GM21528 (cell line): ENCODE data around the gene DUSP1.
"Not testable (repeated sequence)": the region's sequence is repeated elsewhere in the genome, so short reads cannot be mapped to it uniquely, and the experiment has no call there.

Source experiments
- ATAC-seq: cut with Tn5 transposase; IDR thresholded peaks from one replicate; pipeline ENCODE4 v1.9.1; 2021; ENCODE audit warnings: mild to moderate bottlenecking, moderate library complexity; ENCODE audit not compliant: unreplicated experiment, low FRiP score

DUSP1 gene

GRCh38 chr5:172798422-172799215 lies 27.6 kb upstream of the DUSP1 start:
- no peak for ATAC-seq

- no peak for ATAC-seq
Measured at GRCh38 chr5:172797771-172798191, 26.8 kb upstream of the DUSP1 start.

GRCh38 chr5:172796306-172796705 lies 25.3 kb upstream of the DUSP1 start:
- no peak for ATAC-seq

GRCh38 chr5:172795318-172795977 lies 24.5 kb upstream of the DUSP1 start:
- no peak for ATAC-seq

- ATAC-seq: no peak
Measured at GRCh38 chr5:172793577-172794488, 22.8 kb upstream of the DUSP1 start.

- no peak for ATAC-seq
Measured at GRCh38 chr5:172792701-172793570, 21.9 kb upstream of the DUSP1 start.

- no peak for ATAC-seq
Measured at GRCh38 chr5:172791726-172792445, 20.9 kb upstream of the DUSP1 start.

- ATAC-seq: no peak
Measured at GRCh38 chr5:172791286-172791685, 20.3 kb upstream of the DUSP1 start.

- no peak for ATAC-seq
Measured at GRCh38 chr5:172790496-172790889, 19.5 kb upstream of the DUSP1 start.

GRCh38 chr5:172789687-172790495 lies 18.9 kb upstream of the DUSP1 start:
- no peak for ATAC-seq

GRCh38 chr5:172788771-172789686 lies 18.0 kb upstream of the DUSP1 start:
- ATAC-seq: no peak

GRCh38 chr5:172787538-172787937 lies 16.5 kb upstream of the DUSP1 start:
- not testable (repeated sequence) for ATAC-seq

- no peak for ATAC-seq
Measured at GRCh38 chr5:172786736-172787462, 15.9 kb upstream of the DUSP1 start.

GRCh38 chr5:172785429-172786088 lies 14.6 kb upstream of the DUSP1 start:
- no peak for ATAC-seq

- not testable (repeated sequence) for ATAC-seq
Measured at GRCh38 chr5:172784162-172784561, 13.2 kb upstream of the DUSP1 start.

GRCh38 chr5:172783319-172783718 lies 12.3 kb upstream of the DUSP1 start:
- ATAC-seq: not testable (repeated sequence)
